ENCODE results near the gene PALLD. TPM values are rescaled to one million over a fixed set of nuclear protein-coding genes. Genes with fewer than 3 reads are reported as not detected.
"Not testable (repeated sequence)": the region's sequence is repeated elsewhere in the genome, so short reads cannot be mapped to it uniquely, and the experiment has no call there.

PALLD gene
- total RNA-seq, 1 experiment from 2014 or later, result 6.5 TPM

- Histone ChIP-seq H3K36me3 (ENCODE audit: control insufficient read depth, insufficient read depth, low read length) (no peaks in the 10 kb centered on the region), H3K9me3 (ENCODE audit: control insufficient read depth, insufficient read depth, low read depth, low read length) (no peaks in the 10 kb centered on the region), H3K4me3 (ENCODE audit: low read depth in 2 of 2, low read length in 2 of 2) (no peak overlapping the region), H3K27ac (ENCODE audit: low read length) (no peak overlapping the region), H3K4me1 (ENCODE audit: control insufficient read depth, insufficient read depth, low read length) (no peaks in the 10 kb centered on the region), H3K27me3 (ENCODE audit: control insufficient read depth, insufficient read depth, low read length) (no peaks in the 10 kb centered on the region)
- DNase-seq (ENCODE audit: low read depth, low spot score), result no peak
- ChIA-PET POLR2A (no interaction called here), CTCF (no interaction called here)
- in situ Hi-C loops (cut with HindIII; ENCODE audit: low pct_unique_long_range_greater_than_20kb, low sequenced_read_pairs) (no loop called here), intact Hi-C loops (cut with micrococcal nuclease; ENCODE audit: unreplicated experiment) (loop anchor here (10.0 kb wide), 1 partner anchor 405 kb away; no protein-coding TSS in a partner anchor)
- no peak for ATAC-seq
- no TSS peak for BruUV-seq (replicated peaks)
- TF ChIP-seq TCF7L2 (IDR thresholded peaks at IDR 0.05; ENCODE audit: low read depth, low read length), result no peak
- no peak for TF ChIP-seq POLR2AphosphoS5 (IDR thresholded peaks at IDR 0.05; ENCODE audit: low read depth, low read length)
- TF ChIP-seq SIN3A (IDR thresholded peaks at IDR 0.05; ENCODE audit: borderline replicate concordance, insufficient read depth, low read depth, low read length), result no peak
- no peak for TF ChIP-seq CTCF (IDR thresholded peaks at IDR 0.05)
- TF ChIP-seq, protein P1, sequence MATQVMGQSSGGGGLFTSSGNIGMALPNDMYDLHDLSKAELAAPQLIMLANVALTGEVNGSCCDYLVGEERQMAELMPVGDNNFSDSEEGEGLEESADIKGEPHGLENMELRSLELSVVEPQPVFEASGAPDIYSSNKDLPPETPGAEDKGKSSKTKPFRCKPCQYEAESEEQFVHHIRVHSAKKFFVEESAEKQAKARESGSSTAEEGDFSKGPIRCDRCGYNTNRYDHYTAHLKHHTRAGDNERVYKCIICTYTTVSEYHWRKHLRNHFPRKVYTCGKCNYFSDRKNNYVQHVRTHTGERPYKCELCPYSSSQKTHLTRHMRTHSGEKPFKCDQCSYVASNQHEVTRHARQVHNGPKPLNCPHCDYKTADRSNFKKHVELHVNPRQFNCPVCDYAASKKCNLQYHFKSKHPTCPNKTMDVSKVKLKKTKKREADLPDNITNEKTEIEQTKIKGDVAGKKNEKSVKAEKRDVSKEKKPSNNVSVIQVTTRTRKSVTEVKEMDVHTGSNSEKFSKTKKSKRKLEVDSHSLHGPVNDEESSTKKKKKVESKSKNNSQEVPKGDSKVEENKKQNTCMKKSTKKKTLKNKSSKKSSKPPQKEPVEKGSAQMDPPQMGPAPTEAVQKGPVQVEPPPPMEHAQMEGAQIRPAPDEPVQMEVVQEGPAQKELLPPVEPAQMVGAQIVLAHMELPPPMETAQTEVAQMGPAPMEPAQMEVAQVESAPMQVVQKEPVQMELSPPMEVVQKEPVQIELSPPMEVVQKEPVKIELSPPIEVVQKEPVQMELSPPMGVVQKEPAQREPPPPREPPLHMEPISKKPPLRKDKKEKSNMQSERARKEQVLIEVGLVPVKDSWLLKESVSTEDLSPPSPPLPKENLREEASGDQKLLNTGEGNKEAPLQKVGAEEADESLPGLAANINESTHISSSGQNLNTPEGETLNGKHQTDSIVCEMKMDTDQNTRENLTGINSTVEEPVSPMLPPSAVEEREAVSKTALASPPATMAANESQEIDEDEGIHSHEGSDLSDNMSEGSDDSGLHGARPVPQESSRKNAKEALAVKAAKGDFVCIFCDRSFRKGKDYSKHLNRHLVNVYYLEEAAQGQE (IDR thresholded peaks at IDR 0.05; ENCODE audit: insufficient read depth in 1 of 2, low read depth in 2 of 2, low read length in 1 of 2), result no peak
Measured at GRCh38 chr4:168509786-168510185, 12.9 kb downstream of the PALLD start.

DNA sequence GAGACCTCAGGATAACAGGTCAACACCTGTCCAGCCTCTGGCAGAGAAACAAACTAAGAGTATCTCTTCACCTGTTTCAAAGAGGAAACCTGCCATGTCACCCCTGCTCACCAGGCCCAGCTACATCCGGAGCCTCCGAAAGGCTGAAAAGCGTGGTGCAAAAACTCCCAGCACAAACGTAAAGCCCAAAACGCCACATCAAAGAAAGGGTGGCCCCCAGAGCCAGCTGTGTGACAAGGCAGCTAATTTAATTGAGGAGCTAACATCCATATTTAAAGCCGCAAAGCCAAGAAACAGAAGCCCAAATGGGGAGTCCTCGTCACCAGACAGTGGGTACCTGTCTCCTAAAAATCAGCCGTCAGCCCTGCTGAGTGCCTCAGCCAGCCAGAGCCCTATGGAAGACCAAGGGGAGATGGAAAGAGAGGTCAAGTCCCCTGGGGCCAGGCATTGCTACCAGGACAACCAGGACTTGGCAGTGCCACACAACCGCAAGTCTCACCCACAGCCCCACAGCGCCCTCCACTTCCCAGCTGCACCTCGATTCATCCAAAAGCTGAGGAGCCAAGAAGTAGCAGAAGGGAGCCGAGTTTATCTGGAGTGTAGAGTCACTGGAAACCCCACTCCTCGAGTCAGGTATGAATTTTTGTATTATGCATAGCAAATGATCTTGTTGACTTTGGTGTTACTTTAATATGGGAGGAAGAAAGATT lies 15.1 kb downstream of the PALLD start:
- no peak for ATAC-seq
- no peak for DNase-seq (ENCODE audit: low read depth, low spot score)
- ChIA-PET CTCF (no interaction called here), POLR2A (no interaction called here)
- no peaks in the 10 kb centered on the region for H3K27me3 ChIP-seq (ENCODE audit: control insufficient read depth, insufficient read depth, low read length)
- in situ Hi-C loops (cut with HindIII; ENCODE audit: low pct_unique_long_range_greater_than_20kb, low sequenced_read_pairs), result no loop called here
- no peaks in the 10 kb centered on the region for H3K36me3 ChIP-seq (ENCODE audit: control insufficient read depth, insufficient read depth, low read length)
- H3K9me3 ChIP-seq (ENCODE audit: control insufficient read depth, insufficient read depth, low read depth, low read length), result no peaks in the 10 kb centered on the region
- BruUV-seq (replicated peaks), result no TSS peak
- H3K4me3 ChIP-seq (ENCODE audit: low read depth in 2 of 2, low read length in 2 of 2), result no peak overlapping the region
- no peaks in the 10 kb centered on the region for H3K4me1 ChIP-seq (ENCODE audit: control insufficient read depth, insufficient read depth, low read length)
- H3K27ac ChIP-seq (ENCODE audit: low read length), result no peak overlapping the region
- TF ChIP-seq, protein P1 (IDR thresholded peaks at IDR 0.05; ENCODE audit: insufficient read depth in 1 of 2, low read depth in 2 of 2, low read length in 1 of 2), result no peak
- TF ChIP-seq SIN3A (IDR thresholded peaks at IDR 0.05; ENCODE audit: borderline replicate concordance, insufficient read depth, low read depth, low read length), result no peak
- no peak for TF ChIP-seq TCF7L2 (IDR thresholded peaks at IDR 0.05; ENCODE audit: low read depth, low read length)
- TF ChIP-seq CTCF (IDR thresholded peaks at IDR 0.05), result no peak
- TF ChIP-seq POLR2AphosphoS5 (IDR thresholded peaks at IDR 0.05; ENCODE audit: low read depth, low read length), result no peak
- intact Hi-C loops (cut with micrococcal nuclease; ENCODE audit: unreplicated experiment), result loop anchor here (10.0 kb wide), 1 partner anchor 403 kb away; no protein-coding TSS in a partner anchor

GRCh38 chr4:168513826-168514225 lies 17.0 kb downstream of the PALLD start:
- in situ Hi-C loops (cut with HindIII; ENCODE audit: low pct_unique_long_range_greater_than_20kb, low sequenced_read_pairs); POLR2A ChIA-PET; ATAC-seq; H3K4me1 ChIP-seq (ENCODE audit: control insufficient read depth, insufficient read depth, low read length); H3K4me3 ChIP-seq (ENCODE audit: low read depth in 2 of 2, low read length in 2 of 2); H3K27ac ChIP-seq (ENCODE audit: low read length); H3K36me3 ChIP-seq (ENCODE audit: control insufficient read depth, insufficient read depth, low read length); DNase-seq (ENCODE audit: low read depth, low spot score); H3K9me3 ChIP-seq (ENCODE audit: control insufficient read depth, insufficient read depth, low read depth, low read length); BruUV-seq (replicated peaks); H3K27me3 ChIP-seq (ENCODE audit: control insufficient read depth, insufficient read depth, low read length); CTCF ChIA-PET: not testable (repeated sequence)
- intact Hi-C loops (cut with micrococcal nuclease; ENCODE audit: unreplicated experiment), result loop anchor here (10.0 kb wide), 1 partner anchor 401 kb away; no protein-coding TSS in a partner anchor

Data from Panc1 (cell line).